Endothelial cell (in vitro differentiated cells): ENCODE data around the gene ATP6V0D1. TPM values are rescaled to one million over a fixed set of nuclear protein-coding genes. Genes with fewer than 3 reads are reported as not detected.

Experiments
- DNase-seq: peaks from one replicate; pipeline ENCODE4 v3.0.0; 2021; ENCODE audit warnings: low spot score
- H3K27ac Mint-ChIP-seq: one replicate; pipeline ENCODE4 v1.8.0; 2021; ENCODE audit warnings: mixed read lengths, inconsistent platforms; ENCODE audit not compliant: unreplicated experiment
- H3K27me3 Mint-ChIP-seq: one replicate; pipeline ENCODE4 v1.8.0; 2021; ENCODE audit warnings: mild to moderate bottlenecking, moderate library complexity, mixed read lengths, inconsistent platforms; ENCODE audit not compliant: unreplicated experiment
- H3K36me3 Mint-ChIP-seq: one replicate; pipeline ENCODE4 v1.8.0; 2021; ENCODE audit warnings: mild to moderate bottlenecking, low read depth, mixed read lengths, inconsistent platforms; ENCODE audit not compliant: unreplicated experiment
- H3K4me1 Mint-ChIP-seq: one replicate; pipeline ENCODE4 v1.8.0; 2021; ENCODE audit warnings: mild to moderate bottlenecking, mixed read lengths, inconsistent platforms; ENCODE audit not compliant: unreplicated experiment
- H3K4me3 Mint-ChIP-seq: one replicate; pipeline ENCODE4 v1.8.0; 2021; ENCODE audit warnings: mild to moderate bottlenecking, mixed read lengths, inconsistent platforms; ENCODE audit not compliant: unreplicated experiment
- H3K9me3 Mint-ChIP-seq: one replicate; pipeline ENCODE4 v1.8.0; 2021; ENCODE audit warnings: mixed read lengths, inconsistent platforms; ENCODE audit not compliant: unreplicated experiment
- total RNA-seq: library from RNA; stranded (reverse); fragmentation: NEBNext Ultra II Directional; extraction: Animal tissue kit (Norgen Biotek cat#: 25700); gene quantifications from one replicate; pipeline ENCODE4 v1.2.1, GENCODE V29; 2021; ENCODE audit not compliant: unreplicated experiment
- TF ChIP-seq, protein P1 (sequence below): fragments of 200-600 bp; sonication (generic); IDR thresholded peaks from one replicate; pipeline ENCODE4 v1.5.0; 2021; ENCODE audit warnings: antibody characterized with exemption; ENCODE audit not compliant: unreplicated experiment

Gene ATP6V0D1
- total RNA-seq, 1 donor from 2014 or later, result 107 TPM

DNA sequence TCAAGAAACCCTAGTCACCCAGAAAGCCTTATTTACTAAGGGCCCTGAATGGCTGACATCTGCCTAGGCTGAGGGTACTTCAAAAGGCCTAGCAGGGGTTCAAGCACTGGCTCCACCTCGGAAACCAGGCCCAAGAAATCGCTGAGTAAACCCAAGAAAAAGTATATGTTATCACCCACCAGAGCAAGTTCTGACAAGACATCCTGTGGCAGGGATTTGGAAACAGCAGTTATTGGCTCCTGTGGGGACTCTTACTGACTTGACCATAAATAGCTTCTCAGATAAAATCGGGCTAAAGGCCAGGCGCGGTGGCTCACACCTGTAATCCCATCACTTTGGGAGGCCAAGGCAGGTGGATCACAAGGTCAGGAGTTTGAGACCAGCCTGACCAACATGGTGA, 12.2 kb downstream of the ATP6V0D1 start:
- Mint-ChIP-seq H3K27ac (no peak overlapping the region), H3K4me3 (no peak overlapping the region), H3K36me3 (peaks cover 4% of the 10 kb centered on the region), H3K9me3 (no peaks in the 10 kb centered on the region), H3K27me3 (peaks cover 7% of the 10 kb centered on the region), H3K4me1 (peaks cover 33% of the 10 kb centered on the region)
- DNase-seq, result no peak
- TF ChIP-seq, protein P1, sequence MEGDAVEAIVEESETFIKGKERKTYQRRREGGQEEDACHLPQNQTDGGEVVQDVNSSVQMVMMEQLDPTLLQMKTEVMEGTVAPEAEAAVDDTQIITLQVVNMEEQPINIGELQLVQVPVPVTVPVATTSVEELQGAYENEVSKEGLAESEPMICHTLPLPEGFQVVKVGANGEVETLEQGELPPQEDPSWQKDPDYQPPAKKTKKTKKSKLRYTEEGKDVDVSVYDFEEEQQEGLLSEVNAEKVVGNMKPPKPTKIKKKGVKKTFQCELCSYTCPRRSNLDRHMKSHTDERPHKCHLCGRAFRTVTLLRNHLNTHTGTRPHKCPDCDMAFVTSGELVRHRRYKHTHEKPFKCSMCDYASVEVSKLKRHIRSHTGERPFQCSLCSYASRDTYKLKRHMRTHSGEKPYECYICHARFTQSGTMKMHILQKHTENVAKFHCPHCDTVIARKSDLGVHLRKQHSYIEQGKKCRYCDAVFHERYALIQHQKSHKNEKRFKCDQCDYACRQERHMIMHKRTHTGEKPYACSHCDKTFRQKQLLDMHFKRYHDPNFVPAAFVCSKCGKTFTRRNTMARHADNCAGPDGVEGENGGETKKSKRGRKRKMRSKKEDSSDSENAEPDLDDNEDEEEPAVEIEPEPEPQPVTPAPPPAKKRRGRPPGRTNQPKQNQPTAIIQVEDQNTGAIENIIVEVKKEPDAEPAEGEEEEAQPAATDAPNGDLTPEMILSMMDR, result no peak

DNA sequence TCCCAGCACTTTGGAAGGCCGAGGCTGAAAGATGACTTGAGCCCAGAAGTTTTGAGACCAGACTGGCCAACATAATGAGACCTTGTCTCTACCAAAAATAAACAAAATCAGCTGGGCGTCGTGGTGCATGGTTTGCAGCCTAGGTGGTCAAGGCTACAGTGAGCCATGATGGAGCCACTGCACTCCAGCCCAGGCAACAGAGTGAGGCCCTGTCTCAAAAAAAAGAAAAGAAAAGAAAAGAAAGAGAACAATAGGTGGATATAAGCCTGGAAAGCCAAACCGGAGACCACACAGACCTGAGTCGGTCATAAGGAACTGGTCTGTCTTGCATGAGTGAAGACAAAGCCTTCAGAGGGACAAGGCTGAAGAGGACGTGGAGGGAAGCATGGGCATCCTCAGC, 14.4 kb downstream of the ATP6V0D1 start:
- no peak for DNase-seq

DNA sequence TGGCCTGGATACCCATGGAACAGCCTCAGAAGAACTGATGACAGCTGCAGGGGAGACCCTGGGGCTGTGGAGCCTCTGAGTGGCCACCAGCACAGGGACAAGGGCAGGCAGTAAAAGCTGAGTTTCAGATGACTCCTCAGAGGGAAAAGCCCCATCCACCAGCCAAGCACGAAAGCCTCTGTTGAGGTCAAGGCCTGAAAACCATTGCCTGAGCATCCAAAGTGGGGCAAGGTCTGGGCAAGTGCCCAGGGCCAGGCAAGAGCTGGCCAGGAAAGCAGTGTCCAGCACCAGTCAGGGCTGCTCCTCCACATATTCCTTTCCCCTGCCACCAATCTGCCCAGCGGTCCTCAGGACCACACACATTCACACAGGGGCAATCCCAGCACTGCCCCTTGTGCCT, 16.4 kb downstream of the ATP6V0D1 start:
- no peak for DNase-seq
- Mint-ChIP-seq H3K36me3 (peaks cover 4% of the 10 kb centered on the region), H3K4me1 (peaks cover 37% of the 10 kb centered on the region), H3K27ac (no peak overlapping the region), H3K27me3 (peaks cover 5% of the 10 kb centered on the region), H3K4me3 (no peak overlapping the region), H3K9me3 (no peaks in the 10 kb centered on the region)
- TF ChIP-seq, protein P1, result no peak

More for the DNA sequence above, 14.4 kb downstream of the ATP6V0D1 start:
- TF ChIP-seq, protein P1, result no peak
- H3K4me1 Mint-ChIP-seq, result peaks cover 33% of the 10 kb centered on the region
- peak overlapping the region; percentile 90 for H3K27ac Mint-ChIP-seq
- H3K27me3 Mint-ChIP-seq, result peaks cover 3% of the 10 kb centered on the region
- peaks cover 1% of the 10 kb centered on the region for H3K36me3 Mint-ChIP-seq
- peak overlapping the region; percentile 67 for H3K4me3 Mint-ChIP-seq
- no peaks in the 10 kb centered on the region for H3K9me3 Mint-ChIP-seq

DNA sequence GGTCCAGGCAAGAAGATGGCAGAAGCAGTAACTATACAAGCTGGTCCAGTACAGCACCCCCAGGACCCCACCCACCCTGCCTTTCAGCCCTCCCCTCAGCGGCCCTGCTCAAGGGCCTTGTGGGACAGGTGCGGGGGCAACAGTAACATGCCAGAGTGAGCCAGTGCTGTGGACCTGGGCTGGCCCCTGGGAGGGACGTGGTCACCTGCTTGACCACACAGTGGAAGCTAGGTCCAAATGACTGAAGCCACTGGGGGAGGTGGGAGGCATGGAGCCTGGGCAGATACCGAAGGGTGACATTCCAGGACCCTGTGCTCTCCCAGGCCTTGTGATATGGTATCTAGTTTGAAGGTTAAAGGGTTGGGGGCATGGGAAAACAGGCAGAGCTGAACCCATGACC, 17.3 kb downstream of the ATP6V0D1 start:
- H3K27ac Mint-ChIP-seq, result no peak overlapping the region
- TF ChIP-seq, protein P1, result no peak
- H3K27me3 Mint-ChIP-seq, result peaks cover 7% of the 10 kb centered on the region
- no peak overlapping the region for H3K4me3 Mint-ChIP-seq
- DNase-seq, result no peak
- H3K9me3 Mint-ChIP-seq, result no peaks in the 10 kb centered on the region
- H3K4me1 Mint-ChIP-seq, result peaks cover 45% of the 10 kb centered on the region
- peaks cover 6% of the 10 kb centered on the region for H3K36me3 Mint-ChIP-seq

DNA sequence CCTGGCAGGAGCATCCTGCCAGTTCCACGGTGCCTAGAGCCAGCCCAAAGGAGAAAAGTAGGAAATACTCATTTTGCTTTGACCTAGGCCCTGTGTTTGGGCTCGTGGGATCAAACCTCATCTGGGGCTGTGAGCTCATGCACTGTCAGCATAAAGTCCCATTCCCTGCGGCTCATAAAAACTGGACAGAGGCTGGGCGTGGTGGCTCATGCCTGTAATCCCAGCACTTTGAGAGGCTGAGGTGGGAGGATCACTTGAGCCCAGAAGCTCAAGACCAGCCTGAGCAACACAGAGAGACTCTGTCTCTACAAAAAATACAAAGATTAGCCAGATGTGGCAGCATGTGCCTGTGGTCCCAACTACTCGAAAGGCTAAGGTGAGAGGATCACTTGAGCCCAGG, 17.9 kb downstream of the ATP6V0D1 start:
- Mint-ChIP-seq H3K4me1 (peaks cover 42% of the 10 kb centered on the region), H3K27me3 (peaks cover 9% of the 10 kb centered on the region), H3K36me3 (peaks cover 9% of the 10 kb centered on the region), H3K4me3 (no peak overlapping the region), H3K9me3 (no peaks in the 10 kb centered on the region), H3K27ac (no peak overlapping the region)
- TF ChIP-seq, protein P1, result no peak
- DNase-seq, result no peak
